HG02571 (cell line): ENCODE measurements around the gene NLRC4.
"Not testable (repeated sequence)": the region's sequence is repeated elsewhere in the genome, so short reads cannot be mapped to it uniquely, and the experiment has no call there.

Experiments used
- ATAC-seq: cut with Tn5 transposase; IDR thresholded peaks from one replicate; pipeline ENCODE4 v1.9.1; 2021; ENCODE audit warnings: mild to moderate bottlenecking, moderate library complexity; ENCODE audit not compliant: unreplicated experiment

NLRC4 gene, protein sequence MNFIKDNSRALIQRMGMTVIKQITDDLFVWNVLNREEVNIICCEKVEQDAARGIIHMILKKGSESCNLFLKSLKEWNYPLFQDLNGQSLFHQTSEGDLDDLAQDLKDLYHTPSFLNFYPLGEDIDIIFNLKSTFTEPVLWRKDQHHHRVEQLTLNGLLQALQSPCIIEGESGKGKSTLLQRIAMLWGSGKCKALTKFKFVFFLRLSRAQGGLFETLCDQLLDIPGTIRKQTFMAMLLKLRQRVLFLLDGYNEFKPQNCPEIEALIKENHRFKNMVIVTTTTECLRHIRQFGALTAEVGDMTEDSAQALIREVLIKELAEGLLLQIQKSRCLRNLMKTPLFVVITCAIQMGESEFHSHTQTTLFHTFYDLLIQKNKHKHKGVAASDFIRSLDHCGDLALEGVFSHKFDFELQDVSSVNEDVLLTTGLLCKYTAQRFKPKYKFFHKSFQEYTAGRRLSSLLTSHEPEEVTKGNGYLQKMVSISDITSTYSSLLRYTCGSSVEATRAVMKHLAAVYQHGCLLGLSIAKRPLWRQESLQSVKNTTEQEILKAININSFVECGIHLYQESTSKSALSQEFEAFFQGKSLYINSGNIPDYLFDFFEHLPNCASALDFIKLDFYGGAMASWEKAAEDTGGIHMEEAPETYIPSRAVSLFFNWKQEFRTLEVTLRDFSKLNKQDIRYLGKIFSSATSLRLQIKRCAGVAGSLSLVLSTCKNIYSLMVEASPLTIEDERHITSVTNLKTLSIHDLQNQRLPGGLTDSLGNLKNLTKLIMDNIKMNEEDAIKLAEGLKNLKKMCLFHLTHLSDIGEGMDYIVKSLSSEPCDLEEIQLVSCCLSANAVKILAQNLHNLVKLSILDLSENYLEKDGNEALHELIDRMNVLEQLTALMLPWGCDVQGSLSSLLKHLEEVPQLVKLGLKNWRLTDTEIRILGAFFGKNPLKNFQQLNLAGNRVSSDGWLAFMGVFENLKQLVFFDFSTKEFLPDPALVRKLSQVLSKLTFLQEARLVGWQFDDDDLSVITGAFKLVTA

DNA sequence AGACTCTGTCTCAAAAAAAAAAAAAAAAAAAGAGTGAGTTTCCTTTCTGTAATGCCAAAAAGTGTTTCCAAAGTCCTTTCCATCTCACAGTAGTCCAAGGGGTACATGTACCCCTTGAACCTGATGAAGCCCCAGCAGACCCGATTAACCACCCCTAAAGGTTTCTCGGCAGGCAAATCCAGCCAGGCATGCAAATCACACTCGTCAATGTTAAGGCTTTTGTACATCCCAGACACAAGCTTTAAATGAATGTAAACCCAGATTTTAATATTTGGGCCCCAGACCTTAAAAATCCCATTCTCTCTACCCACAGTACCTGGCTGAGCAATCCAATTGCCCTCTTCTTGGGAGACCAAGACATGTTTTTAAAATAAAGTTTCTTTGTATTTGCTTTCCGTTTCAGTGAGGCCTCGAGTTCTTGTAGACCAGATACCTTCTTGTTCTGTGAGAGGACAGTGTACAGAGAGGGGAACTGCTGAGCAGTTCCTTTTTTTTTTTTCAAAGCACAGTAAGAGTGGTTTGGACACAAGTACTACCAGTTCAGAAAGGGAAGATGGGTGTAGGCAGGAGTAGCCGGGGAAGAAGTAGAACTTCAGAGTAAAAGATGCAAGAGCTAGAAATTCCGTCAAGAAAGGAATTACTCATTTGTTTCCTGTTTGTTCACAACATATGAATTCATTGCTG is at the start of gene NLRC4:
NLRC4 (minus strand) TSS at position 465 of the 684 bp plus-strand sequence. CDS start 8,111 bp downstream, outside the sequence.
- peak; percentile 89 for ATAC-seq

DNA sequence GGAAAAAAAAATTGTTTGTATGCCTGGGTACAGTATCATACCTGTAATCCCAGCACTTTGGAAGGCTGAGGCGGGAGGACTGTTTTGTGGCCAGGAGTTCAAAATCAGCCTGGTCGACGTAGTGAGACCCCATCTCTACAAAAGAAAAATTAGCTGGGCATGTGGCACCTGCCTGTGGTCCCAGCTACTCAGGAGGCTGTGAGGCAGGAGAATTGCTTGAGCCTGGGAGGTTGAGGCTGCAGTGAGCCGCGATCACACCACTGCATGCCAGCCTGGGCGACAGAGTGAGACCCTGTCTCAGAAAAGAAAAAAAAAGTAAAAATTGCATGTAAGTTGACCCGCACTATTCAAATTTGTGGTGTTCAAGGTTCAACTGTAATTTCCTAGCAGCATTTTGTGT is 45.9 kb upstream of the NLRC4 start:
- no peak for ATAC-seq

DNA sequence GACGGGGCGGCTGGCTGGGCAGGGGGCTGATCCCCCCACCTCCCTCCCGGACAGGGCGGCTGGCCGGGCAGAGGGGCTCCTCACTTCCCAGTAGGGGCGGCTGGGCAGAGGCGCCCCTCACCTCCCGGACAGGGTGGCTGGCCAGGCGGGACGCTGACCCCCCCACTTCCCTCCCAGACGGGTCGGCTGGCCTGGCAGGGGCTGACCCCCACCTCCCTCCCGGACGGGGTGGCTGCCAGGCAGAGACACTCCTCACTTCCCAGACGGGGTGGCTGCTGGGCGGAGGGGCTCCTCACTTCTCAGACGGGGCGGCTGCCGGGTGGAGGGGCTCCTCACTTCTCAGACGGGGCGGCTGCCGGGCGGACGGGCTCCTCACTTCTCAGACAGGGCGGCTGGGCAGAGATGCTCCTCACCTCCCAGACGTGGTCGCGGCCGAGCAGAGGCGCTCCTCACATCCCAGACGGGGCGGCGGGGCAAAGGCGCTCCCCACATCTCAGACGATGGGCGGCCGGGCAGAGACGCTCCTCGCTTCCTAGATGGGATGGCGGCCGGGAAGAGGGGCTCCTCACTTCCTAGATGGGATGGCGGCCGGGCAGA is 29.4 kb upstream of the NLRC4 start:
- ATAC-seq, result not testable (repeated sequence)

DNA sequence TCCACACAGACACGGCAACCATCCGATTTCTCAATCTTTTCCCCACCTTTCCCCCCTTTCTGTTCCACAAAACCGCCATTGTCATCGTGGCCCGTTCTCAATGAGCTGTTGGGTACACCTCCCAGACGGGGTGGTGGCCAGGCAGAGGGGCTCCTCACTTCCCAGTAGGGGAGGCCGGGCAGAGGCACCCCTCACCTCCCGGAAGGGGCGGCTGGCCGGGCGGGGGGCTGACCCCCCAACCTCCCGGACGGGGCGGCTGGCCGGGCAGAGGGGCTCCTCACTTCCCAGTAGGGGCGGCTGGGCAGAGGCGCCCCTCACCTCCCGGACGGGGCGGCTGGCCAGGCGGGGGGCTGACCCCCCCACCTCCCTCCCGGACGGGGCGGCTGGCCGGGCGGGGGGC is 28.8 kb upstream of the NLRC4 start:
- ATAC-seq, result not testable (repeated sequence)

DNA sequence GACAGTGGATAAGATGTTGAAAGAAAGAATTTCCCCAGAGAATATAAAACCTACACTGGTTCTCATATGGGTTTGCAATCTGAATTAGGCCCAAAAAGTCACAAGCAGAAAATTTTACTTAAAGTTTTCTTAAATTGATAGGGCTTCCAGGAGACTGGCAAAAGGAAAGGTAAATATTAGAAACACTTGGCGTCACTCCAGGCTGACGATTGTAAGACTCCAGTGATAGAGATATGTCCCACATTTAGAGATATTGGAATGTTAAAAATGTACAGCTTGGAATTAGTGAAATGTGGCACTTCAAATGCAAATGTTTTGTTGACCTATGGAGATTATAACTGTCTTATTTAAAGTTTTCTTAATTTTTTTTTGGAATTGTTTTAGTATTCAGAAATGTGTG is 27.1 kb upstream of the NLRC4 start:
- no peak for ATAC-seq

DNA sequence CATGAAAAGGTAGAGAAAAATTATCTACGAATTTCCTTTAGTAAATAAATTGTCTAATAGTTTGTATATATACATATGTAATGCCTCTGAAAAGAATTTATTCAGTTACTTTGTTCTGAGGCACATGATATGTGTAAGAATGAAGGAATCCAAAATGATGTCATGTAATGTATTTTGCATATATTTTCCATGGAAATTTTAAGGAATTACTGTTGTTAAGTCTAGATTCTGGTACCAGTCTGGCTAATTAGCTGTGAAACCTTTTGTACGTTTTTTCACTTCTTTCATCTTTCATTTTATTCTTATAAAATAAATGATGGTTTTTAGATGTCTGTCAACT is 25.3 kb upstream of the NLRC4 start:
- no peak for ATAC-seq

DNA sequence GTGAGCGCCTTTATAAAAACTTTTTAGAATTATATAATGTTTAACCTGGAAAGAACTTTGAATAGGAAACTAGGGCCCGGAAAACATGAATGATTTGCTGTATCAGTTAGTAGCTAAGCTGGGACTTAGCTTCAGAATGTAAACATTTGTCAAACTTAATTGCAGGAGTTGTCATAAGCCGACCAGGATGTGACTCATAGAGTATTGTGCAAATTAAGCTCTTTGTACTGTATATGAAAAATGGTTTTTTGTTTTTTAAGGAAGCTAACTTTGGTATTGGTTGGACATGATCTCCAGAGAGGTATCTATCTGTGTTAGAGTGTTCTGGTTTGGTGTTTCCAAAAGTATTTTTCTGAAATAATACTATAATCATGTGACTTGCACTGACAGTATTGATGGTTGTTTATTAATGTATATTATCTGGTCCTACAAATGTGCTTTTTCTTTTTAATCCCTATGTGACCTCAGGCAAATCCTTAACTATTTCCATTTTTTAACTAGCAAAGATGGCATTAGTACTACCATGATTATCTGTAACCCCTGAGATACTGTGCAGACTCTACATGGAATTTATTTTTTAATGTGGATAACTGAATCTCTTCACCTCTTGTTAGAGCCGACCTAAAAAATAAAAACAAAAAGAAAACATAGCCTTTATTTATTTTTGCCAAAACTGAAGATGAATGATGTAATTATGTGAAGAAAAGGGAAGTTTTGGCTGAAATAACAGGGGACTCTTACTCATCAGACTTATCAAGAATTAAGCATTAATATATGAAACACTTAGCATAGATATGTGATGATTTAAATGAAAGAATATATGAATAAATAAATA is 24.7 kb upstream of the NLRC4 start:
- ATAC-seq, result no peak

DNA sequence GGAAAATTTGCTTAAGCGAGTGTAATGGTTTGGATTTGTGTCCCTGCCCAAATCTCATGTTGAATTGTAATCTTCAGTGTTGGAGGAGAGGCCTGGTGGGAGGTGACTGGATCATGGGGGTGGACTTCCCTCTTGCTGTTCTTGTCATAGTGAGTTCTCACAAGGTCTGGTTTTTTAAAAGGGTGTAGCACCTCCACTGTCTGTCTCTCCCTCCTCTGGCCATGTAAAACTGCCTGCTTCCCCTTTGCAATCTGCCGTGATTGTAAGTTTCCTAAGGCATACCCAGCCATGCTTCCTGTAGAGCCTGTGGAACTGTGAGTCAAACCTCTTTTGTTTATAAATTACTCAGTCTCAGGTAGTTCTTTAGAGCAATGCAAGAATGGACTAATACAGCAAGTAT is 19.6 kb upstream of the NLRC4 start:
- no peak for ATAC-seq

DNA sequence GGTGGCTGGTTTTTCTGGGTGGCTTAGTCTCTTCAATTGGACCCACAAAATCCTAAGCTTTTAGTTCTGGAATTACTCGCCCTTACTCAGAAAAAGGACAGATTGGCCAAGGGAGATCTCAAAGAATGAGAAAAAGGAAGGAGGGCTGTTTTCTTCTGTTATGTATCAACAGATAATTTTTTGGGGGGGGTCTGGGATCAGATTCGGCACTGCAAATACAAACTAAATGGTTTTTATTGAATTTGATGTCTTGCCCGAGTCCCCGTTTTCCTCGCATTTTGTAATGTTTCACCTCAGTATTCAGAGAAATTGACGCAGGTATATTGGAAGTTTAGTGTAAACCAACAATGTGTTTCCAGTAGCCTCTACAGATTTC is 13.8 kb upstream of the NLRC4 start:
- no peak for ATAC-seq

DNA sequence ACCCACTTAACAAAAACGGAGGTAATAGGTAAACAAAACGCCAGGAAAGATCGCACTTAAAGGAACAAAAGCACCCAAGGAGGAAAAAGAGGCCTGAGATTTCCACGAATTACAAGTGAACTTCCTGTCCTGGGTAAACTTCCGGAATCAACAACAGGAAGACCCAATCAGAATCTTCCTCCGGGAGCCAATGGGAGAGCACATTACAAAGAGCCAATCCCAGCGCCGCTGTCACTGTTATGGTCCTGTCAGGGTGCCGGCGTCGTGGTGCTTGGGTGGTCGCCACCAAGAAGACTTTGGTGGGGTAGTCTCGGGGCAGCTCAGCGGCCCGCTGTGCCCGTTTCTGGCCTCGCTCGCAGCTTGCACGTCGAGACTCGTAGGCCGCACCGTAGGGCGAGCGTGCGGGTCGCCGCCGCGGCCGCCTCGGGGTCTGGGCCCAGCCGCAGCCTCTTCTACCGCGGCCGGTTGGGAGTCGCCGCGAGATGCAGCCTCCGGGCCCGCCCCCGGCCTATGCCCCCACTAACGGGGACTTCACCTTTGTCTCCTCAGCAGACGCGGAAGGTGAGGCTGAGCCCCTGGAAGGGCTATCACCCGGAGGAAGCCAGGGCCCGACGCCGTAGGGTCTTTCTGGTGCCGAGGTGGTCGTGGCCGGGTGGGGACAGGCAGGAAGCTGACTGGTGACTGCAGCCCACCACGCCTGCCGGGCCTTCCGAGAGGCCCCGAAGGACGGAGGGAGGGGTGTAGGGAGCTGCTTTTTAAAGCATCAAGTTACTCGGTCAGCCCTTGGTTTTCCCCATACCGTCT is 13.2 kb upstream of the NLRC4 start, which contains the start of gene YIPF4:
YIPF4 (plus strand) TSS at position 231 of the 804 bp plus-strand sequence; CDS start at position 483, 252 bp downstream.
- peak; percentile 97 for ATAC-seq

DNA sequence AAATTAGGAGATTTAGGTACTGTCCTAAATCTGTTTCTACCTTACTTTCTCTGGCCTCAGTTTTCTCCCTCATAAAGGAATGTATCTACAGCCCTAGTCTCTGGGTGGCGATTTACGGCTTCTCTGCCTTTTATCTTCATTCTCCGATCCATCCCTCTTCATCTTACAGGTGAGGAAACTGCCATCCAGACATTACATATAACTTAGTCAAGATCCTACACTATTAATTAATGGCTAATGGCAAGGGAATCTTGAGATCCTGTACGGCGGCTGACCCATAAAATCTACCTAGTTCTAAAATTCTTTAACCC is 12.6 kb upstream of the NLRC4 start:
- ATAC-seq, result no peak

DNA sequence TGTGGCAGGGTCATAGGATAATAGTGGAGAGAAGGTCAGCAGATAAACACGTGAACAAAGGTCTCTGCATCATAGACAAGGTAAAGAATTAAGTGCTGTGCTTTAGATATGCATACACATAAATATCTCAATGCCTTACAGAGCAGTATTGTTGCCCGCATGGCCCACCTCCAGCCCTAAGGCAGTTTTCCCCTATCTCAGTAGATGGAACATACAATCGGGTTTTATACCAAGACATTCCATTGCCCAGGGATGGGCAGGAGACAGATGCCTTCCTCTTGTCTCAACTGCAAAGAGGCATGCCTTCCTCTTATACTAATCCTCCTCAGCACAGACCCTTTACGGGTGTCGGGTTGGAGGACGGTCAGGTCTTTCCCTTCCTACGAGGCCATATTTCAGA is 11.1 kb upstream of the NLRC4 start:
- not testable (repeated sequence) for ATAC-seq

DNA sequence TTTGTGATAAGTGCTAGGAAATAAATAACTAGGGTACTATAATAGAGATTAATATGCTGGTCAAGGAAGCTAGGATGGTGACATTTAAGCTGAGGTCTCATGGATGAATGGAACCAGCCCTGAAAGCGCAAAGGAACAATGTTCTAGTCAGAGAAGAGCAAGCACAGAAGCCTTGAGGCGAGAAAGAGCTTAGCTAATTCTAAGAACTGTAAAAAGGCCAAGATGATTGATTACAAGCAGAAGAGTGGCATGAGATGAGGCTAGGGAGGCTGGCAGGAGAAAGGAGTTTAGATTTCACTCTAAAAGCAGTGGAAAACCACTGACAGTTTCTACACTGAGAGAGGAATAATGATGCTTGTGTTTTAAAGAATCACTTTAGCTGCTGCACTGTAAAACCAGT is 9.6 kb upstream of the NLRC4 start:
- no peak for ATAC-seq

DNA sequence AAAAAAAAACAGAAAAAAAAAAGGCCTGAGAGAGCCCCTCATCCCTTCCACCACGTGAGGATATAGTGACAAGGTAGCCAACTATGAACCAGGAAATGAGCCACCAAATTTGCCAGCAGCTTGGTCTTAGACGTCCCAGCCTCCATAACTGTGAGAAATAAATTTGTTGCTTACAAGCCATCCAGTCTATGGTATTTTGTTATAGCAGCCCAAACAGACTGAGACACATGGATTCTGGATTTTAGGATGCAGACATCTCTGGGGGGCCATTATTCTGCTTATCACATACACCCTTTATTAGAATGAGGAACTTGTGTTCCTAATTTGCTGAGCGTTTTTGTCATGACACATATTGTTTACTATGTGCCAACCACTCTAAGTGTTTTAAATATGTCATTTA is 7.6 kb upstream of the NLRC4 start:
- ATAC-seq, result no peak

DNA sequence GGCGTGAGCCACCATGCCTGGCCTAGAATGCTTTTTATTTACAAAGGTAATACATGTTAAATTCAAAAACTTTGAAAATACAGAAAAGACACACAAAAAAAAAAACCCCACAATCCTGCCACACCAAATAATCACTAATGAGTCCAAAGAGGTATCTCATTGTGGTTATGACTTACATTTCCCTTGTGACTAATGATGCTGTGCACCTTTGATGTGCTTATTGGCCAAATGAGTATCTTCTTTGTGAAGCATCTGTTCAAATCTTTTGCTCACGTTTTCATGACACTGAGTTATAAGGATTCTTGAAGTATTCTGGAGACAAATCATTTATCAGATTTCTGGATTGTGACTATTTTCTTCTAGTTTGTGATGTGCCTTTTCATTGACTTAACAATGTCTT is 6.4 kb upstream of the NLRC4 start:
- no peak for ATAC-seq

DNA sequence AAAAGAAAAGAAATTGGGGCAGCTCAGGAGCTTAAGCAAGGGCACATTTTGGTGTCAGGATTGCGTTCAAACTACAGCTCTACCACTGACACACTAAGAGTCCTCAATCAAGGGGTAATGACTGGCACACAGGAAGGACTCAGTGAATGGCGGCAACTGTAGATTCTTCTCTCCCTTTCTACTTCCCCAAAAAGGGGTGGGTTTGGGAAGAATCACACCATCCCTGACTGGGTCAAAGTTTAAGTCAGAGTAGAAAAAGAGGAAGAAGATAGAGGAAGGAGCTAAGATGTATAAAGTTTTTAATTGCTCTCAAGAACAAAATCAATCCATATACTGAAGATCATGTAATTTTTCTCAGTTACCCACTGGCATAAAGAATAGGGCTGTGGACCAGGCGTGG is 2.6 kb downstream of the NLRC4 start:
- no peak for ATAC-seq

DNA sequence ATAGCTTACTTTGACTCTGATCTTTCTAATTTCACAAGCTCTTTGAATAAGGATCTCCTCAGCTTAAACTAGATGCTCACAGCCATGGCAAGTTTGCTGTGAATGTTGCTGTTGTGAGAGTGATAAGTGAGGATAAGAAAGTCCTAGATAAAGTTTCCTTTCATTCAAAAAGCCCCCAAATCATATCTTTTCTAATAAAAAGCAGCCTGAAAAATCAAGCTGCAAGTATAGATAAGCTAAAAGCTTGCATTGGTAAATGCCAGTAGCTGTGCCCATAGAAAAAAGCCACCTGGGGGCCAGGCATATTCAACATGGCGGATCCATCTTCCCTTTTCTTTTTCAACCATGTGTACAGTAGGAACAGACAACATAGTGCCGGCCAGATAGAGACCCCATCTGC is 4.3 kb downstream of the NLRC4 start:
- no peak for ATAC-seq

DNA sequence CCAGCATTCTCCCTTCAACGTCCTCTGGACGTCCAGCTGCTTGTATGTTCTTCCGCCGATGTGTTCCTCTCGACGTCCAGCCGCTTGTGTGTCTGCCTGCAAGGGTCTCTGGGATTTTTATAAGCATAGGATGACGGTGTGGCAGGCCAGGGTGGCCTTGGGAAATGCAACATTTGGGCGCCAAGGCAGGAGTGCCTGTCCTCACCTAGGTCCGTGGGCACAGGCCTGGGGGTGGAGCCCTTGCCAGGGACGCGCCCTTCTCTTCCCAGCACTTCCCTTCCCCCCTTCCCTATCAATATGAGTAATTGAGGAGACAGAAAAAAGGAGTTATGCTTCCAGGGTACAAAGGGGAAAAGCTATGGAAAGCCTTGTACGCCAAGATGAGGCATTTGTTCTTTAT is 6.4 kb downstream of the NLRC4 start:
- ATAC-seq, result no peak

DNA sequence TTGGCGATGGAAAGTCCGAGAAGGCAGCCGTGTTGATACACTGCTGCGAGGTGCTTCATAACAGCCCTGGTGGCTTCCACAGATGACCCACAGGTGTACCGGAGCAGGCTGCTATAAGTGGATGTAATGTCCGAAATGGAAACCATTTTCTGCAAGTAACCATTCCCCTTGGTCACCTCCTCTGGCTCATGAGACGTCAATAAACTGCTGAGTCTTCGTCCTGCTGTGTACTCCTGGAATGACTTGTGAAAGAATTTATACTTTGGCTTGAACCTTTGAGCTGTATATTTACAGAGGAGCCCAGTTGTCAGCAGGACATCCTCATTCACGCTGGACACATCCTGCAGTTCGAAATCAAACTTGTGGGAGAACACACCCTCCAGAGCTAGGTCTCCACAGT is 14.4 kb downstream of the NLRC4 start:
- no peak for ATAC-seq
